HepG2 (cell line): ENCODE data around the gene ANKS1A. TPM values are rescaled to one million over a fixed set of nuclear protein-coding genes. Genes with fewer than 3 reads are reported as not detected.

Source experiments
- EED ChIP-seq: sonication (generic); formaldehyde crosslinking; IDR thresholded peaks from 2 replicates; pipeline ENCODE4 v1.5.0; 2020; ENCODE audit warnings: mild to moderate bottlenecking, missing genetic modification reagents
- ESRRA ChIP-seq: sonication (generic); formaldehyde crosslinking; IDR thresholded peaks from 2 replicates; pipeline ENCODE4 v1.5.1; 2020; ENCODE audit warnings: mild to moderate bottlenecking, low read depth, missing genetic modification reagents
- FOXP1 ChIP-seq, 2 experiments: fragments of 450-650 bp in 1 of 2; IDR thresholded peaks; 2 replicates each; pipeline ENCODE4 v1.6.1; 2017 to 2018; ENCODE audit warnings: antibody characterized with exemption in 1 of 2
- GATAD2A ChIP-seq: IDR thresholded peaks from 2 replicates; pipeline ENCODE4 v1.6.1; 2016
- HIVEP1 ChIP-seq: sonication (generic); formaldehyde crosslinking; IDR thresholded peaks from 2 replicates; pipeline ENCODE4 v1.4.0; 2020; ENCODE audit warnings: mild to moderate bottlenecking, missing genetic modification reagents
- JARID2 ChIP-seq: sonication (generic); formaldehyde crosslinking; IDR thresholded peaks from 2 replicates; pipeline ENCODE4 v1.8.1; 2023; ENCODE audit warnings: missing genetic modification reagents, inconsistent platforms; ENCODE audit not compliant: insufficient replicate concordance
- KDM6A ChIP-seq: IDR thresholded peaks from 2 replicates; pipeline ENCODE4 v1.6.1; 2016; ENCODE audit warnings: low read depth
- MBD4 ChIP-seq: IDR thresholded peaks from 2 replicates; pipeline ENCODE4 v1.6.1; 2012; ENCODE audit warnings: low read length, inconsistent platforms, borderline replicate concordance
- MYNN ChIP-seq: sonication (generic); formaldehyde crosslinking; IDR thresholded peaks from 2 replicates; pipeline ENCODE4 v1.4.0; 2020; ENCODE audit warnings: mild to moderate bottlenecking, low read depth, missing genetic modification reagents
- SRF ChIP-seq: IDR thresholded peaks from 2 replicates; pipeline ENCODE4 v1.6.1; 2011; ENCODE audit warnings: mild to moderate bottlenecking, low read depth, low read length, moderate library complexity
- TCF7 ChIP-seq: sonication (generic); IDR thresholded peaks from 2 replicates; pipeline ENCODE4 v1.6.1; 2016; ENCODE audit warnings: antibody characterized with exemption, low read depth
- TOE1 ChIP-seq: sonication (generic); formaldehyde crosslinking; IDR thresholded peaks from 2 replicates; pipeline ENCODE4 v1.4.0; 2020; ENCODE audit warnings: mild to moderate bottlenecking, missing genetic modification reagents
- ZBTB21 ChIP-seq: sonication (generic); formaldehyde crosslinking; IDR thresholded peaks from 2 replicates; pipeline ENCODE4 v1.4.0; 2020; ENCODE audit warnings: missing genetic modification reagents
- ZBTB33 ChIP-seq: sonication (generic); formaldehyde crosslinking; IDR thresholded peaks from 2 replicates; pipeline ENCODE4 v1.4.0; 2020; ENCODE audit warnings: missing genetic modification reagents
- ZBTB7A ChIP-seq: sonication (generic); formaldehyde crosslinking; IDR thresholded peaks from 2 replicates; pipeline ENCODE4 v1.8.0; 2022; ENCODE audit warnings: mild to moderate bottlenecking, missing genetic modification reagents
- ZC3H4 ChIP-seq: sonication (generic); formaldehyde crosslinking; IDR thresholded peaks from 2 replicates; pipeline ENCODE4 v1.4.0; 2020; ENCODE audit warnings: missing genetic modification reagents, borderline replicate concordance
- ZMYM3 ChIP-seq: sonication (generic); formaldehyde crosslinking; IDR thresholded peaks from 2 replicates; pipeline ENCODE4 v1.5.1; 2020; ENCODE audit warnings: mild to moderate bottlenecking, missing genetic modification reagents
- ZNF282 ChIP-seq: fragments of 450-650 bp; IDR thresholded peaks from 2 replicates; pipeline ENCODE4 v1.6.1; 2018; ENCODE audit not compliant: partially characterized antibody
- ZNF451 ChIP-seq: sonication (generic); formaldehyde crosslinking; IDR thresholded peaks from 2 replicates; pipeline ENCODE4 v1.5.0; 2020; ENCODE audit warnings: mild to moderate bottlenecking, missing genetic modification reagents
- ZNF670 ChIP-seq: sonication (generic); formaldehyde crosslinking; IDR thresholded peaks from 2 replicates; pipeline ENCODE4 v1.8.0; 2022; ENCODE audit warnings: mild to moderate bottlenecking, missing genetic modification reagents, borderline replicate concordance
- ZSCAN30 ChIP-seq: sonication (generic); formaldehyde crosslinking; IDR thresholded peaks from 2 replicates; pipeline ENCODE4 v1.5.0; 2020; ENCODE audit warnings: mild to moderate bottlenecking, missing genetic modification reagents
- polyA plus RNA-seq, 8 experiments: library from polyadenylated mRNA; depleted of rRNA in 3 of 8; stranded (reverse) in 7 of 8; unstranded in 1 of 8; fragments of >200 nt; fragmentation: Illumina TruSeq in 4 of 8; extraction: Trizol in 4 of 8; gene quantifications; 2 replicates each; pipeline versions ENCODE4 v1.2.1 to v1.2.3, GENCODE V29; 2011 to 2016; ENCODE audit warnings: low read depth in 4 of 8, missing spikeins in 1 of 8, mixed read lengths in 1 of 8; ENCODE audit not compliant: insufficient read depth in 1 of 8
- total RNA-seq, 5 experiments: library from RNA; depleted of rRNA; stranded (reverse); fragments of >200 nt; fragmentation: Illumina TruSeq; extraction: Trizol; gene quantifications; 2 replicates each; pipeline ENCODE4 v1.2.3, GENCODE V29; 2016; ENCODE audit warnings: low read depth in 1 of 5
- TF ChIP-seq, protein P1 (sequence below): sonication (generic); formaldehyde crosslinking; IDR thresholded peaks from 2 replicates; pipeline ENCODE4 v1.4.0; 2020; ENCODE audit warnings: low read depth, missing genetic modification reagents
- TF ChIP-seq, protein P2 (sequence below): sonication (generic); formaldehyde crosslinking; IDR thresholded peaks from 2 replicates; pipeline ENCODE4 v1.4.0; 2020; ENCODE audit warnings: missing genetic modification reagents

ANKS1A gene
- total and polyA plus RNA-seq, 2 of the 13 experiments (the other 11 are each of a cell fraction or from before 2014, with no cell fraction given): 7.2 to 15.1 TPM

- TF ChIP-seq, protein P1, sequence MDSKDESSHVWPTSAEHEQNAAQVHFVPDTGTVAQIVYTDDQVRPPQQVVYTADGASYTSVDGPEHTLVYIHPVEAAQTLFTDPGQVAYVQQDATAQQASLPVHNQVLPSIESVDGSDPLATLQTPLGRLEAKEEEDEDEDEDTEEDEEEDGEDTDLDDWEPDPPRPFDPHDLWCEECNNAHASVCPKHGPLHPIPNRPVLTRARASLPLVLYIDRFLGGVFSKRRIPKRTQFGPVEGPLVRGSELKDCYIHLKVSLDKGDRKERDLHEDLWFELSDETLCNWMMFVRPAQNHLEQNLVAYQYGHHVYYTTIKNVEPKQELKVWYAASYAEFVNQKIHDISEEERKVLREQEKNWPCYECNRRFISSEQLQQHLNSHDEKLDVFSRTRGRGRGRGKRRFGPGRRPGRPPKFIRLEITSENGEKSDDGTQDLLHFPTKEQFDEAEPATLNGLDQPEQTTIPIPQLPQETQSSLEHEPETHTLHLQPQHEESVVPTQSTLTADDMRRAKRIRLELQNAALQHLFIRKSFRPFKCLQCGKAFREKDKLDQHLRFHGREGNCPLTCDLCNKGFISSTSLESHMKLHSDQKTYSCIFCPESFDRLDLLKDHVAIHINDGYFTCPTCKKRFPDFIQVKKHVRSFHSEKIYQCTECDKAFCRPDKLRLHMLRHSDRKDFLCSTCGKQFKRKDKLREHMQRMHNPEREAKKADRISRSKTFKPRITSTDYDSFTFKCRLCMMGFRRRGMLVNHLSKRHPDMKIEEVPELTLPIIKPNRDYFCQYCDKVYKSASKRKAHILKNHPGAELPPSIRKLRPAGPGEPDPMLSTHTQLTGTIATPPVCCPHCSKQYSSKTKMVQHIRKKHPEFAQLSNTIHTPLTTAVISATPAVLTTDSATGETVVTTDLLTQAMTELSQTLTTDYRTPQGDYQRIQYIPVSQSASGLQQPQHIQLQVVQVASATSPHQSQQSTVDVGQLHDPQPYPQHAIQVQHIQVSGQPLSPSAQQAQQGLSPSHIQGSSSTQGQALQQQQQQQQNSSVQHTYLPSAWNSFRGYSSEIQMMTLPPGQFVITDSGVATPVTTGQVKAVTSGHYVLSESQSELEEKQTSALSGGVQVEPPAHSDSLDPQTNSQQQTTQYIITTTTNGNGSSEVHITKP: 0 out of 2 replicates have a peak, but pooled peaks have one; percentile 47
- TF ChIP-seq SRF: peak; percentile 56
- TF ChIP-seq KDM6A (CRISPR knock-in tag): no peak; the same call in 1 of the 2 replicates
- no peak for TF ChIP-seq MYNN
- no peak for TF ChIP-seq TOE1 (CRISPR knock-in tag)
- TF ChIP-seq ZNF282: no peak
- TF ChIP-seq ZBTB7A (CRISPR knock-in tag): no peak
- no peak; the same call in 1 of the 2 replicates for TF ChIP-seq MBD4
- peak; percentile 73 for TF ChIP-seq ZMYM3 (CRISPR knock-in tag)
- peak; percentile 23; the same call in 1 of the 2 replicates for TF ChIP-seq TCF7
- TF ChIP-seq JARID2 (CRISPR knock-in tag): no peak
- no peak for TF ChIP-seq HIVEP1 (CRISPR knock-in tag)
- TF ChIP-seq ZNF451 (CRISPR knock-in tag): no peak
- TF ChIP-seq EED (CRISPR knock-in tag): no peak
- TF ChIP-seq, protein P2, sequence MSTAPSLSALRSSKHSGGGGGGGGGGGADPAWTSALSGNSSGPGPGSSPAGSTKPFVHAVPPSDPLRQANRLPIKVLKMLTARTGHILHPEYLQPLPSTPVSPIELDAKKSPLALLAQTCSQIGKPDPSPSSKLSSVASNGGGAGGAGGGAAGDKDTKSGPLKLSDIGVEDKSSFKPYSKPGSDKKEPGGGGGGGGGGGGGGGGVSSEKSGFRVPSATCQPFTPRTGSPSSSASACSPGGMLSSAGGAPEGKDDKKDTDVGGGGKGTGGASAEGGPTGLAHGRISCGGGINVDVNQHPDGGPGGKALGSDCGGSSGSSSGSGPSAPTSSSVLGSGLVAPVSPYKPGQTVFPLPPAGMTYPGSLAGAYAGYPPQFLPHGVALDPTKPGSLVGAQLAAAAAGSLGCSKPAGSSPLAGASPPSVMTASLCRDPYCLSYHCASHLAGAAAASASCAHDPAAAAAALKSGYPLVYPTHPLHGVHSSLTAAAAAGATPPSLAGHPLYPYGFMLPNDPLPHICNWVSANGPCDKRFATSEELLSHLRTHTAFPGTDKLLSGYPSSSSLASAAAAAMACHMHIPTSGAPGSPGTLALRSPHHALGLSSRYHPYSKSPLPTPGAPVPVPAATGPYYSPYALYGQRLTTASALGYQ (CRISPR knock-in tag): peak; percentile 58; the same call in 1 of the 2 replicates
- TF ChIP-seq FOXP1 (IDR thresholded peaks at IDR 0.05): peak; percentile 88
- TF ChIP-seq FOXP1 (CRISPR knock-in tag; IDR thresholded peaks at IDR 0.05): peak; percentile 94
- no peak for TF ChIP-seq ESRRA (CRISPR knock-in tag)
- TF ChIP-seq ZNF670 (CRISPR knock-in tag): peak; percentile 63; the same call in 1 of the 2 replicates
- TF ChIP-seq ZC3H4 (CRISPR knock-in tag): no peak
- TF ChIP-seq GATAD2A (CRISPR knock-in tag): peak; percentile 97
- TF ChIP-seq ZBTB21: 0 out of 2 replicates have a peak, but pooled peaks have one; percentile 27
- no peak for TF ChIP-seq ZSCAN30
- TF ChIP-seq ZBTB33 (CRISPR knock-in tag): no peak
These were observed 64.3 kb downstream of the ANKS1A start (continued) for GRCh38 chr6:34953061-34954025.
